HG02840 (cell line): ENCODE measurements around the gene SH2D3A.

ENCODE experiments used
- ATAC-seq: cut with Tn5 transposase; IDR thresholded peaks from one replicate; pipeline ENCODE4 v1.9.1; 2021; ENCODE audit warnings: mild to moderate bottlenecking, moderate library complexity, moderate number of reproducible peaks; ENCODE audit not compliant: unreplicated experiment, low FRiP score

SH2D3A gene

DNA sequence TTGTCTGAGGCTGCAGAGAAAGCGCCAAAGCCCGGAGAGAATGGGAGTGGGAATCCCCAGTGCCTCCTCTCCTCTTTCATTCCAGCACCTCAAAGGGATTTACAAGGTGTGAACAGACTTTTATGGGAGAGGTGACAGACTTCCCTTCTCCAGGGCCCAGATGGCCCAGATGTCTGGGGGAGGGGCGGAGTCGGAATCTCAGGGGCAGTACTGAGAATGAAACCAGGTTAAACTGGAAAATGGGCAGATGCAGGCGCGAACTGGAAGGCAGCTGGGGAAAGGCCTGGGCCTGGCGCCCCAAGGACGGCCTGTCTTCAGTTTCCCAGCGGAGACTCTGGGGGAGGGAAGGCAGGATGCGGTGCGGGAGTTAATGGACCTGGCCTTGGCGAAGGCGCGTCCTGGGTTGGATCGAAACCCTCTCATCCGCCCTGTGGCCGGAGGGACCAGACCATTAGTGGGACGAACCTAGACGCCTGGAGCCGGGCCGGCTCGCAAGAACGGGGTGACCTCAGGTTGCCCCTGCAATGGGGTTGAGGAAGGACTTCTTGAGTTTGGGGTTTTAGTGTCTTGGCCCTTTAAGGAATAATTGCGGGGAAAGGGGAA, 28.3 kb downstream of the SH2D3A start:
- ATAC-seq: no peak

DNA sequence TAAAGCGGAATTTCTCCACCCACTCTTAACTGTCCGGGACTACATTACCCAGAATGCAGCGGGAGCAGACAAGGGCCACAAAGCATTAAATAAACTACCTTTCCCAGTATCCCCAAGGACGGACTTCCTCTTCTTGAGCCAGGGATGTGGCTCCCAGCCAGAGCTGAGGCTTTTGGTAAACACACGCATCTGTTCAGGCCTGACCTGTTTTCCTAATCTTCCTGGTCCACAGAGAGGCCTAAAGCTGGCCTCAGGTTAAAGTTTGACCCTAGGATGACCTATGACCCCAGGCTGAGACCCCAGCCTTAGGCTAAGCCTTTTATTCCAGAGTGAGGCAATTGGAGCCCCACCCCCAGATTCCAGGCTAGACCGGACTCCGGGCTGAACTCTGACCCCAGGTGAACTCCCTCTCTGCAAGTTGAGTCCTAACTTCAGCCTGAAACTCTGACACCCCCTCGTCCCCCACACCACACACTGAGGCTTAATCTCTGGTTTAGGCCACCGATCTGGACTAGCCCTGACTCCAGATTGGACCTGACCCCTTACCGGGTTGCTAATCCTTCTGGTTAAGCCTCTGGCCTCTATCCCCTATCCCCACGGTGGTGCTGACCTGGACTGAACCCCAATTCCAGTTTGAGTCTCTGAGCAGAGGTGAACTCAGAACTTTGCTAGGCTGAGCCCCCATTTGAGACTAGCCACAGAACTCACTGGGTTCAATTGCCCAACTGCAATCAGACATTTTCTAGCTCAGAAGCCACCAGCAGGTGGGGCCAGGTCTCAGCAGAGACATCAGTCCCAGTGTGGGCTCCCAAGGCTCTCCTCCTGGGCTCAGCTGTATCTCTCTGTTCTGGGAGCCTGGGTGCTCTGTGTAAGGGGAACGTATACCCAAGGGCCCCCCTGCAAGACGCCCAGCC, 29.1 kb downstream of the SH2D3A start:
- no peak for ATAC-seq

DNA sequence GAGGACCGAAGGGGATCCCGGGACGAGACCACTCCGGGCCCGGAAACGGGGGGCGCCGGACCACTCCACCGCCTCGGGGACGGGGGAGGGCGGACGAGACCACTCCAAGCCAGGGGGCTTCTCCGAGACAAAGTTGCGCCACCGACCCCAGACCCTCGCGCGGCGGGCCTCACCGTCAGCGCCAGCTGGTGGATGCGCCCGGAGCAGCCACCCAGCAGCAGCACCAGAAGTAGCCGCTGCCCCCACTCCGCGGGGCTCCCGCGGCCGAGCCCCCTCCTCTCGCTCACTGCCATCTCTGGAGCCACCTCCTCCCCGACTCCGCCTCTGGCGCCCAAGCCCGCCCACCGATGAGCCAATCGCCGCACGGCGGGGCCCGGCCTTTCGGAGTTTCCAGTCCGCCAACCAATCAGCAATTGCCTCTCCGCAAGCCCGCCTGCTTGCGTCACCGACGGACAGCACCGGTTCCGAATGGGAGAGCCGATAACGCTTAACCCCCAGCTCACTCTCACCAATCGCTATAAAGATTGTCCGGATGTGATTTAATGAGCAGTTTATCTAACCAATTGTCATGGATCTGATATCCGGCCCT, 29.9 kb downstream of the SH2D3A start, which contains the start of gene GPR108:
GPR108 (minus strand) TSS at position 297 of the 589 bp plus-strand sequence; CDS start at position 293, 4 bp downstream.
- ATAC-seq: peak; percentile 63

DNA sequence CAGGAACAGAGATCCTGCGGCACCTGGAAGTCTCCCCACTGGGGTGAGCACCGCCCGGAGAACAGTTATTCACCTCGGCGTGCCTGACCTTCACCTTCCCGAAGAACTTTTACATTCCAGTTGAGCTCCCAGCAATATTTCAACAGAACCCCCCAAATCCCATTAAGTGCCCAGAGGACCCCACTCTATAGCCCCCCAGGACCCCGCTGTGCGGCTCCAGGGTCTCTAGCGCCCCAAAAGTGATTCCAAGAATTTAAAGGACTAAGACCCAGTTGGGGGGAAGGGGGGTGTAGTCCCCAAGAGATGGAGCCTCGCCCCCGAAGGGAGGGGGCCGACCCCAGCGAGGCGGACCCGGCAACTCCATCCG, 30.3 kb downstream of the SH2D3A start:
- no peak for ATAC-seq

DNA sequence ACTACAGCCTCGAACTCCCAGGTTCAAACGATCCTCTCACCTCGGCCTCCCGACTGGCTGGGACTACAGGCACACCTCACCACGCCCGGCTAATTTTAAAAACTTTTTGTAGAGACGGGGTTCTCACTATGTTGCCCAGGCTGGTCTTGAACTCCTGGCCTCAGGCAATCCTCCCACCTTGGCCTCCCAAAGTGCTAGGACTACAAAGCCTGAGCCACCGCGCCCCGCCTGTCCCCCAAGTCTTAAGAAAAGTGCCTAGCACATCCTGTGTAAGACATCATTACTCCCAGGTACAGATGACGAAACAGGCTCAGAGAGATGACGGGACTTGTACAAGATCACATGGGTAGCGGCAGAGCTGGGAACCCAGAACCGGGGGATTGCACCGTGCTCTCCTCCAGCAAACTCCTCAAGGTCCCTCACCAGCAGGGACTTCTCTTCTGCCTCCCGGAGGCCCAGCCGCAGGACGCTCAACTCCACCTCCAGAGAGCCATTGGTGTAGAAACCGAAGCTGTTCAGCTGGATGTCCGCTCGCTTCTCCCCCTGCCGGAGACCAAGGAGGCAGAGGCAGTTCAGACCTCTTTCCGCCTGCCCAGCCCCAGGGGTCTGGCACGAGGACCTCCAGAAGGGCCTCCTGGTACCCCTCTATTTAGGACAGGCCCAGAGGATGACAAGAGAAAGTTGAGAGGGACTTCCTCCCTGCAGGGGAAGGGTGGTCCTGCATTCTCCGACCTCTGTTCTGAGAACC, 30.9 kb downstream of the SH2D3A start:
- ATAC-seq: no peak

DNA sequence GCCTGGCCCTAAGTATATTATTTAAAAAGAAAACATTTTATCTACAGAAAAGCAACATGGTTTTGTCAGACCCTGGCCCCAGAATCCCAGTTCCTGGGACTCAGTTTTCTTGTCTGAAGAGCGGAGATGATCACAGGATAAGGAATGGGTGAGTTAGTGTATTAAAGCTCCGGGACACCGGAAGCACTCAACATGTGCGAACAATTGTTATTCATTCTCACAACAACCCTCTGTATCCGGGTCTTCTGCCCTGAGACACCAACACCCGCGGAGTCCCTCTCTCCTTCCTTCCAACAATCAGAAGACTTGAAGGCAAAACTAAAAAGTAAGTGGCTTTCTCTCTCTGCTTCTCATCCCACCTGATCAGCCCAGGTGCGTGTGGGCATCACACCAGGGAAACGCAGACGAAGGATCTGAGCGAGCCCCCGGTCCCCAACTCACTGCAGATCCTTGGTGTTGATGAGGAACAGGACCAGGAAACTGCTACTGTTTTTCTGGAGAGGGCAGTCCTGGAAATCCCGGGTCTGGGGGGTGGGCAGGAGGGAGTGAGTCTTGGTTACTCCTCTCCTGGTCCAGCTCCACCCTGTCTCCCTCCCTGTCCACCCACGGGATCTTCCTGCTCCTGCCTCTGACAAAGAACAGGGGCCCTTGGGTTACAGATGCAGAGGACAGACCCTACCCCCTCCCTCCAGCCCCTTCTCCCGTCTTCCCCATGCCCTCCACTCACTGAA, 31.9 kb downstream of the SH2D3A start:
- ATAC-seq: no peak

DNA sequence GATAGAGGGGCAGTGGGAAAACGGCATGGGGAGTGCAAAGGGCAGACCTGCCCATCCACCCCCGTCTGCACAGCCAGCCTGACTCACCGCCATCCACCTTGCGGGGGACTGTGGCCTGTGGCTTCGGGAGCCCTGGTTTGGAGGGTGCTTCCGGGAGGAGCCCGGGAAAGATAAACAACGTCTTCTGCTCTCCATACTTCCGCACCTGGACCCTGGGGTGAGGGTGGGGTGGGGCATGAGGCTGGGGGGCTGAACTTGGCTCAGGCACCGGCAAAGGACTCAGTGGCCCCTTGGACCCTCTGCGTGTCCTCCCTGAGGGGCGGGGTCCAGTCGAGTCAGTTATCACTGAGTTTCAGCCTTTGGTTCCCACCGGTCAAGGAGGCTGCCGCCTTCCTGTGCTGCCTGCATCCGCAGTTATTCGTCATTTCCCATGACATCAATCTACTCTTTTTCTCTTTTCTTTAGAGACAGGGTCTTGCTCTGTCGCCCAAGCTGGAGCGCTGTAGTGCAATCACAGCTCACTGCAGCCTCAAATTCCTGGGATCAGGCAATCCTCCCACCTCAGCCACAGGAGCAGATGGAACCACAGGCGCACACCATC, 33.0 kb downstream of the SH2D3A start:
- ATAC-seq: no peak

DNA sequence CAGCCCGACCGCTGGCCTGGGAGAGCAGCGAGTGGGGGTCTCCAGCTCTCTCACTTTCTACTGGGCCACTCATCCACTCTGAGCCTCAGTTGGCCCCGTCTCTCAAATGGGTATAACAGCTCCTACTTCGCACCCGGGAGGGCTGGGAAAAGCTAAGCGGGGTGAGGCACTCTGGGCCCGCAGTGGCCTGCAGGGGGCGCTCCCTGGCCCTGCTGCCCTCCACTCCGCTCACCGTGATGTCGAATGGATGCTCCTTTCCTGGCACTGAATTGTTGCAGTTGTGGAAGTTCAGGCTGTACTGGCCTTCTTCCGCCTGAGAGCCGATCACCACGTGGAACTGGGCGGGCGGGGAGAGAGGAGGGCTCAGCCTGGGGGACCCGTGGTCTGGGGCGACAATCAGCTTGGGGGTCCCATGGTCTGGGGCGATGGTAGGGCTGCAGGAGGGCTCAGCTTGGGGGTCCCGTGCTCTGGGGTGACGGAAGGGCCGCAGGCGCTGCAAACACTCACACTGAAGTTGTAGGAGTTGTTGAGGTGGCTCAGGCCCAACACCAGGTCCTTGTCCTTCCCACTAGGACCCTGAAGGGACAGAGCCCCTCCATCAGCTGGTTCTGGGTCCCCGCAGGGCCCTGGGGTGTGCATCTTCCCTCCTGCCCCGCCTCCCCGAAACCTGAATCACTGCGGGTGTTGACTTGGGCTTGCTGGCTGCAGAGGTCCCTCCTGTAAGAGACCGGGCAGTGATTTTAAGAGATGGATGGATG, 33.7 kb downstream of the SH2D3A start:
- ATAC-seq: no peak

DNA sequence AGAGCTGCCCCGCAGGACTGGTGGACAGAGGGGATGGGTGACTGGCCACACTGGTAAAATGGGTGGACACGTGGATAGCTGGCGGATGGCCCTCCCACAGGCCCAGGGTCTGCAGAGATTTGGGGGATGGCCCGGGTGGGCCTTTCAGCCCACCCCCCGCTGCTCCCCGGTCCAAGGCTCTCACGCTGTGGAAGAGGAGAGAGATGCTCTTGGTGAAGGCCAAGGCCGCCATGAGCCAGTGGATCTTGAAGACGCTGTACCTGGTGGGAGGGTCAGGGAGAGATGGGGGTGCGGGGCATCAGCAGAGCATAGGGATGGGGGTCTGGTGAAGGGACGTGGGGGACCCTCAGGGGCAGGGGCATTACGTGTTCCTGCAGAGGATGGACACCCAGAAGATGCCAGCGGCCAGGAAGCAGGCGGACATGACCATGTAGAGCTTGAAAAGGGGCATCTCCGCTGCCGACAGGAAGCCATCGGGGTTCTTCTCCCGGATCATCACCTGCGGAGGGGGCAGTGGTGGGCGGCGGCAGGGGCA, 34.4 kb downstream of the SH2D3A start:
- no peak for ATAC-seq

DNA sequence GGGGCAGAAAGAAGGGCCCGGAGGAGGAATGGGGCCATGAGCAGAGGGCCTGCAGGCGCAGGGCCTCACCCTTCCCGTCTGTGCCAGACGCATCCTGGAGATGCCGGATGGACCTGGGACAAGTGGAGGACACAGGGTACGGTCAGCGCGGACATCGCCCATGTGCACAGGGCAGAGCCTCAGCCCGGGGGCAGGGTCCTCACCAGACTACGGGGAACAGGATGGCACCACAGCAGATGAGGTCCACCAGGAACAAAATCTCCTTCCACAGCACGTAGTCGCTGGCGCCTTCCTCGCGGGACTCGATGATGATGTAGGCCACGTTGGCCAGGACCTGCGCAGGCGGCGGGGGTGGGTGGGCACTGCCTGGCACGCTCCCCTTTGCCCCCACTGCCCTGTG, 35.4 kb downstream of the SH2D3A start:
- ATAC-seq: no peak

DNA sequence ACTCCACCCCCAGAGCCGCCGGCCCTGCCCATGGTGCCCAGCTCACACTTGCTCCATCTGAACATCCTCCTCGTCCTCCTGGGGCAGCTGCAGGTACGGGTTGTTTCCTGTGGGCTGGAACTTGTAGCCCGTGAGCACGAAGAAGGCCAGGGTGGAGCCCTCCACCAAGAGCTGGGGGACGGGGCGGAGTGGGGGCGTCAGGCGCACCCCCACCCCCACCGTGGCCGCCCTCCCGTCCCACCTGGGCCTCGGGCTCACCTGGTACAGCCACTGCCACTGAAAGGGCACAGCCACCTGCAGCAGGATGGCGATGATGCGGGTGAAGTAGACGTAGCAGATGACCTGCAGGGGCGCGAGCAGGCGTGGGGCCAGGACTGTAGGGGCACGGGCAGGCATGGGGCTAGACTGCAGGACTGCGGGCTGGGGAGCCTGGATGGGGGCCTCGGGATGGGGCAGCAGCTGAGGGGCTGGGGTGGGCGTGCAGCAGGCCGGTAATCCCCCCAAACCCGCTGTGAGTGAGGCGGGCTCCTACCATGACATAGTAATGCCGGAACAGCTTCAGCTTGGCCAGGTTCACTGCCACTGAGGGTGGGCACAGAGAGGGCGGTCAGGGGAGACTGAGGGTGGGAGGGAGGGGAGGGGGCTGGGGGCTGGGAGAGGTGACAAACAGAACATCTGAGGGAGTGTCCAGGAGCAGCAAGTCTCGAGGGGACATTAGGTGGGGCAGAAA, 36.1 kb downstream of the SH2D3A start:
- ATAC-seq: no peak

DNA sequence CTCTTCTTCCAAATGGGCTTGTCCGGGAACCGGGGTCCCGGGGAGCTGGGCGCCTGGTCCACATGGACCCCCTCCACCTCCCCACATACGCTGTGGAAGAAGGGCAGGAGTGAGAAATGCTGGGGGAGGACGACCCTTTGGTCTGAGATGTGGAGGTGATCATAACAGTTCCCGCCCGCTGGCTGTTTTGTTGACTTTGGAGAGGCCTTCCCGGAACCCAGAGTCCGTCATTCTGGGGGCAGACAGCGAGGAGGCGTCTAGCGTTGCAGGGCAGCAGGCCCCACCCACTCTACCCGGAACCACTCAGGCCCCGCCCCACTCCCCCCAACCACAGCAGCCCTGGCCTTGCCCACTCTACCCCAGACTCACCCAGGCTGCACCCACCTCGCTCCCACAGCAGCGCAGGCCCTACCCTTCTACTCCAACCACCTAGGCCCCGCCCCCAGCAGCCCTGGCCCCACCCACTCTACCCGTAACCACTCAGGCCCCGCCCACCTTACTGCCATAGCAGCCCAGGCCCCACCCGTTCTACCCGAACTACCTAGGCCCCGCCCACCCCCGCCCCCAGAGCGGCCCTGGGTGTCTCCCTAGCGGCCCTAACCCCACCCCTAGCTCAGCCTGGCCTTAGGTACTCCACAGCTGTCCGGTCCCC, 37.0 kb downstream of the SH2D3A start:
- no peak for ATAC-seq

DNA sequence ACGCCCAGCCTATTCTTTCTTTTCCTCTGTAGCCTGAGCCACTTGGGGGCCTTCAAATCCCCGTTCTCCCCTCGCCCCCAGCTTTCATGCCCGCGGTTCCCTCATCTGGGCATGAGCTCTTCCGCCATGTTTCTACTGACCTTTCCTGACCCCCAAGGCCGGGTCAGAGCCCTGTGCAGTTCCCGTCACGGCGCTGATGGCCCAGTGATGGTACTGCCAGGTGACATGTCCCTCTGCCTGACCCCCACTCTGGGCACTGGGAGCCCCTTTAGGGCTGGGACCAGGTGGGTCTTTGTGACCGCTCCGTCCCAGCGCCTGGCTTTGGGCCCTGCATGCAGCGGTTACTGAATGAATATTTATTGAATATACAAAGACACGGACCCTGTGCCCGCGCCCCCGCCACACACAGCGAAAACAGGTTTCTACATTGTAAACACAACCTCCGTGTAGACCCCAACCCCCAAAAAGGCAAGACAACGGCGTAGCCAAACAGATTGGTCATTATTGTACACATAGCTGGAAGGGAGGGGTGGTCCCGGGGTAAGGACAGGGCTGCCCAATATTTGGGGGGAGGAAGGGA, 37.6 kb downstream of the SH2D3A start:
- ATAC-seq: no peak

DNA sequence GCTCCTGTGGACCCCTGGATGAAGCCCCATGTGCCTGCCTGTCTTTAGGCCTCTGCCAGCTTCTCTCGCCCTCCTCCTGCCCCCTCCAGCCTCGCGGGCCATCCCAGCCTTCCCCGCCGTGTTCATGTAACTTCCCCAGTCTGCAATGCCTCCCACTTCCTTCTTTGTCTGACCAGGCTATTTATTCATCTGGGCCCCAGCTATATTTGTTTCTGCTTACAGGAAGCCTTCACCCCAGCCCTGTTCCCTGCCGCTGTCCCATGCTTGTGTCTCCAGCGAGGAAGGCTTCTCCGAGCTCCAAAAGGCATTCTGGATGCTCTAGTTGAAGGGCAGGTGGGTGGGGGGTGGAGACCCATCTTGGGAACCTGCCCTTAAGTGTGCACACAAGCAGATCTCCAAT, 38.9 kb downstream of the SH2D3A start:
- no peak for ATAC-seq

DNA sequence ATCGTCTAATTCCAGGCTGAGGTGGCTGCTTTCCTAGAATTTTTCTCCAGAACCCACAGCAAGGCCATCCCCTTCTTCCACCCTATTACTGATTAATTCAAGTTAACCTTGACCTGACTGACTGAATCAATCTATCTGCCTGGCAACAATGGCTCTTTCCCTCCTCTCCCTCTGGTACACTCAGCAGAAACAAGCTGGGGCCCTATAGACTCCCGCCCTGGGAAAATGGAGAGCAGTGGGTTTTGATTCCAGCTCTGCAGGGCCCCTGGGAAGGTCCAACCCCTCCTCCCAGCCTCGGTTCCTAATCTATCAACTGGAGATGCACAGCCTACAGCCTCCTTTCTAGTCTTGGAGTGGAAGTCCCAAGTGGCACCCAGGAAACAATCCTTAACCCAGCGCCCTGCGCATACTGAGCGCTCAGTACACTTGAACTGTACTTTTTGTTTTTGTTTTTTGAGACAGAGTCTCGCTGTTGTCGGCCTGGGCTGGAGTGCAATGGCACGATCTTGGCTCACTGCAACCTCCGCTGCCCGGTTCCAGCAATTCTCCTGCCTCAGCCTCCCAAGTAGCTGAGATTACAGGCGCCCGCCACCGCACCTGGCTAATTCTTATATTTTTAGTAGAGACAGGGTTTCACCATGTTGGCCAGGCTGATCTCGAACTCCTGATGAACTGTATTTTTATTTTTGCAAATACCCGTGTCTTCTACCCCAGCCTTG, 41.6 kb downstream of the SH2D3A start:
- ATAC-seq: no peak

DNA sequence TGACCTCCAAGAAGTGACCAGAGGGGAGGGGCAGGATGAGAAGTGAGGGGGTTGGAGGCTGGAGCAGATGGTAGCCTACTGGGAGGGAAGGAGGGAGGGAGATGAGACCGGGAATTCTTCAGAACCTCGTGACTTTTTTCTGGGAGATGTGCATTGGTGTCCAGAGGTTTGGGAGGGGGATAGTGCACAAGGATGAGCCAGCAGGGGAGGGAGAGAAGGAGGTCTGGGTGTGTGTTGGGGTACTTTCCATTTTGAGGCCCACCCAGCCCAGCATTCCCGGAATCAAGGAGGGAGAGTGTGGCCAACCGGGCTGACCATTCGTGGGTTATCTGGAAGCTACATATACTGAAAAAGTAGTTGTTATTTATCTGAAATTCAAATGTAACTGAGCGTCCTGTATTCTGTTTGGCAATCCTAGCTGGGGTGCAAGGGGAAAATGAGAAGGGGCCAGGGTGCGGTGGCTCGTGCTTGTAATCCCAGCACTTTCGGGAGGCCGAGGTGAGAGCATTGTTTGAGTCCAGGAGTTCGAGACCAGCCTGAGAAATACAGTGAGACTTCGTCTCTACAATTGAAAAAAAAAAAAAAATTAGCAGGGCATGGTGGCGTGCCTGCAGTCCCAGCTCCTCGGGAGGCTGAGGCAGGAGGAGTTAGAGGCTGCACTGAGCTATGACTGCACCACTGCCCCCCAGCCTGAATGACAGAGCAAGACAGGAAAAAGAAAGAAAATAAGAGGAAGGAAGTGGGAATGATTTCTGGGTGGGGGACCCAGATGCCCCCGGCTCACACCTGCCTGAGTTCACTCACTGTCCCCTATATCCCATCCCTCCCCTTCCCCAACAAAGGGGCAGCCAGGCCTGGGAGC, 42.4 kb downstream of the SH2D3A start:
- ATAC-seq: no peak
